GM19023 (cell line): Measurements from ENCODE around the gene TNFRSF1B.

ENCODE experiments used
- ATAC-seq: cut with Tn5 transposase; IDR thresholded peaks from one replicate; pipeline ENCODE4 v1.9.1; 2021; ENCODE audit warnings: mild to moderate bottlenecking, moderate library complexity; ENCODE audit not compliant: unreplicated experiment

TNFRSF1B gene

GRCh38 chr1:12189328-12189682 lies 22.5 kb downstream of the TNFRSF1B start:
- ATAC-seq = no peak

GRCh38 chr1:12191242-12192032 lies 24.6 kb downstream of the TNFRSF1B start:
- ATAC-seq = no peak

- ATAC-seq = no peak
These were observed 27.9 kb downstream of the TNFRSF1B start for GRCh38 chr1:12194666-12195216.

GRCh38 chr1:12195416-12195815 lies 28.6 kb downstream of the TNFRSF1B start:
- ATAC-seq = no peak

- ATAC-seq = no peak
These were observed 30.1 kb downstream of the TNFRSF1B start for GRCh38 chr1:12196641-12197482.

GRCh38 chr1:12197483-12197880 lies 30.7 kb downstream of the TNFRSF1B start:
- no peak for ATAC-seq

- no peak for ATAC-seq
These were observed 33.4 kb downstream of the TNFRSF1B start for GRCh38 chr1:12200208-12200607.

GRCh38 chr1:12201352-12202189 lies 34.8 kb downstream of the TNFRSF1B start:
- ATAC-seq = no peak

- no peak for ATAC-seq
These were observed 35.4 kb downstream of the TNFRSF1B start for GRCh38 chr1:12202190-12202497.

GRCh38 chr1:12202577-12202976 lies 35.8 kb downstream of the TNFRSF1B start:
- no peak for ATAC-seq

GRCh38 chr1:12203216-12204007 lies 36.6 kb downstream of the TNFRSF1B start:
- no peak for ATAC-seq

GRCh38 chr1:12204140-12204539 lies 37.3 kb downstream of the TNFRSF1B start:
- no peak for ATAC-seq

- no peak for ATAC-seq
These were observed 38.2 kb downstream of the TNFRSF1B start for GRCh38 chr1:12204754-12205658.

- ATAC-seq = no peak
These were observed 39.4 kb downstream of the TNFRSF1B start for GRCh38 chr1:12206238-12206637.

GRCh38 chr1:12206792-12207424 lies 40.1 kb downstream of the TNFRSF1B start:
- no peak for ATAC-seq

GRCh38 chr1:12208271-12208670 lies 41.5 kb downstream of the TNFRSF1B start:
- ATAC-seq = no peak

- ATAC-seq = no peak
These were observed 42.1 kb downstream of the TNFRSF1B start for GRCh38 chr1:12208764-12209494.

- ATAC-seq = no peak
These were observed 42.7 kb downstream of the TNFRSF1B start for GRCh38 chr1:12209495-12209832.
